H1 (cell line): ENCODE measurements around the gene CGB7. TPM values are rescaled to one million over a fixed set of nuclear protein-coding genes. Genes with fewer than 3 reads are reported as not detected.
A peak's percentile ranks its signal among the peaks of the same experiment; 100 is the strongest.

Experiments
- BACH1 ChIP-seq: IDR thresholded peaks from 2 replicates; pipeline ENCODE4 v1.6.1; 2012; ENCODE audit warnings: low read length, improper control_type of control experiment
- CBX8 ChIP-seq: fragments of 300-800, 300-1000 bp; sonication (generic); IDR thresholded peaks from 2 replicates; pipeline ENCODE4 v1.7.1; 2016; ENCODE audit warnings: low read depth, low read length, borderline replicate concordance
- CHD1 ChIP-seq: IDR thresholded peaks from 2 replicates; pipeline ENCODE4 v1.6.1; 2012; ENCODE audit warnings: low read depth, low read length, improper control_type of control experiment
- CHD2 ChIP-seq: IDR thresholded peaks from 2 replicates; pipeline ENCODE4 v1.6.1; 2012; ENCODE audit warnings: low read length, improper control_type of control experiment
- CTBP2 ChIP-seq: IDR thresholded peaks from 2 replicates; pipeline ENCODE4 v1.7.0; 2011; ENCODE audit warnings: borderline replicate concordance, mild to moderate bottlenecking, moderate library complexity, mixed read lengths, low read length; ENCODE audit not compliant: insufficient read depth, insufficient read length
- EGR1 ChIP-seq: IDR thresholded peaks from 2 replicates; pipeline ENCODE4 v1.6.1; 2011; ENCODE audit warnings: low read depth, low read length, borderline replicate concordance
- GABPA ChIP-seq: IDR thresholded peaks from 2 replicates; pipeline ENCODE4 v1.6.1; 2011; ENCODE audit warnings: mild to moderate bottlenecking, low read length, moderate library complexity, borderline replicate concordance; ENCODE audit not compliant: insufficient read depth
- GTF2F1 ChIP-seq: IDR thresholded peaks from 2 replicates; pipeline ENCODE4 v1.6.1; 2012; ENCODE audit warnings: low read depth, low read length, improper control_type of control experiment, borderline replicate concordance
- KDM4A ChIP-seq: IDR thresholded peaks from one replicate; pipeline ENCODE4 v1.7.1; 2012; ENCODE audit warnings: low read depth, mild to moderate bottlenecking, moderate library complexity, low read length, inconsistent platforms; ENCODE audit not compliant: severe bottlenecking
- NANOG ChIP-seq: IDR thresholded peaks from 2 replicates; pipeline ENCODE4 v1.6.1; 2011; ENCODE audit warnings: low read length, low read depth, mild to moderate bottlenecking, inconsistent platforms; ENCODE audit not compliant: insufficient read depth, poor library complexity, severe bottlenecking
- PHF8 ChIP-seq: fragments of 200-600 bp; sonication (generic); conservative IDR thresholded peaks from 2 replicates; pipeline ENCODE4 v1.7.1; 2012; ENCODE audit warnings: low read depth, mild to moderate bottlenecking, inconsistent platforms, low read length, moderate library complexity
- POLR2AphosphoS5 ChIP-seq: IDR thresholded peaks from 2 replicates; pipeline ENCODE4 v1.6.1; 2011; ENCODE audit warnings: low read depth, low read length
- RBBP5 ChIP-seq: IDR thresholded peaks from 2 replicates; pipeline ENCODE4 v1.7.1; 2012; ENCODE audit warnings: low read depth, mild to moderate bottlenecking, inconsistent platforms, low read length, moderate library complexity, borderline replicate concordance
- SIX5 ChIP-seq: IDR thresholded peaks from 2 replicates; pipeline ENCODE4 v1.6.1; 2011; ENCODE audit warnings: mild to moderate bottlenecking, low read depth, low read length
- SUZ12 ChIP-seq: fragments of 200-600 bp; sonication (generic); IDR thresholded peaks from 2 replicates; pipeline ENCODE4 v1.6.1; 2012; ENCODE audit warnings: mild to moderate bottlenecking, inconsistent platforms, low read length, moderate library complexity, mixed read lengths
- TAF1 ChIP-seq: IDR thresholded peaks from 2 replicates; pipeline ENCODE4 v1.6.1; 2011; ENCODE audit warnings: mild to moderate bottlenecking, low read depth, low read length
- TBP ChIP-seq: IDR thresholded peaks from 2 replicates; pipeline ENCODE4 v1.6.1; 2011; ENCODE audit warnings: low read depth, low read length, improper control_type of control experiment
- polyA plus RNA-seq, 7 experiments: library from polyadenylated mRNA; depleted of rRNA in 3 of 7; stranded (reverse) in 5 of 7; unstranded in 2 of 7; fragments of >200 nt in 5 of 7; fragments of 200-250 nt in 2 of 7; gene quantifications; 1 replicate in 5 of 7; 2 replicates in 1 of 7; 4 replicates in 1 of 7; pipeline versions ENCODE4 v1.2.1 to v1.2.3, GENCODE V29; 2011 to 2013; ENCODE audit warnings: missing spikeins in 2 of 7, mixed read lengths in 2 of 7
- total RNA-seq: library from RNA; stranded (reverse); fragmentation: NEBNext Ultra II Directional; extraction: Animal tissue kit (Norgen Biotek cat#: 25700); gene quantifications from 2 replicates; pipeline ENCODE4 v1.2.1, GENCODE V29; 2021
- TF ChIP-seq, protein P1 (sequence below): IDR thresholded peaks from 2 replicates; pipeline ENCODE4 v1.6.1; 2012; ENCODE audit warnings: low read length, inconsistent platforms
- TF ChIP-seq, protein P2 (sequence below): IDR thresholded peaks from 2 replicates; pipeline ENCODE4 v1.6.1; 2011; ENCODE audit warnings: low read length, improper control_type of control experiment
- TF ChIP-seq, protein P3 (sequence below): IDR thresholded peaks from 2 replicates; pipeline ENCODE4 v1.6.1; 2012; ENCODE audit warnings: inconsistent platforms

Gene CGB7
- total and polyA plus RNA-seq, 2 of the 8 experiments (the other 6 are each of a cell fraction or from before 2014, with no cell fraction given) = 1.2 to 2.2 TPM

DNA sequence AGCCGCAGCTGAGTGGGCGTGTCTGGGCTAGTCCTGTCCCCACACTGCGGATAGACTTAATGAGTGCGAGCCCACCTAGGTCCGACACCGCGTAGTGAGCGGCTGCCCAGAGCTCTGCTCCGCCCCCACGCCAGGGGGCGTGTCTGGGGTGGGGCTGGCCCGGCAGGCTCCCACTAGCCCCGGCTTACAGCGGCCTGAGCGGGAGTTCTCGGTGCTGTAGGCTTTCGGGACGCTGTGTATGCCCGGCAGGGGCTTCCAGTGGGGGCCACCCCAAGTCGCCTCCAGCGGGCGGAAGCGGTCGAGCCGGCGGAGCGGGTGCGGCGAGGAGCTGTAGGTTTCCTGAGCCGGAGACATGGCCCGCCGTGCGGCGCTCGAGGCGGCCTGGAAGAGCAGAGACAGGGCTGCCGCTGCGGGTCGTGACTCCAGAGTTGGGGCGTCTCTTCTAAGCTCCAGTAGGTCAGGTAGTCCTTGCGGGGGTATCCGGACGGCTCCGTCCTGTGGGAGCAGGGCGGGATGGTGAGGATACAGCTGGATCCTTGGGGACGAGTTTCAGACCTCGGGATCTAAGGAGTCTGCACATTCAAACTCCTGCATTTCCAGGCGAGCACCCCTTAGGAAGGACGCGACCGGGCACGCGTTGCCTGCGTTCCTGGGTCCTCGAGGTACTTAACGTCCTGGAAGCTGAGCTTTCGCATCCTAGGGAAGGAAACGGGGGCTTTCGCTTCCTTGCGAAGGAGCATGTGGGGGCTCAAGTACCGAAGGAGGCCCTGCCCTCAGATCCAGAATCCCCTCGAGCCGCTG lies 1.2 kb downstream of the CGB7 start (continued):
- TF ChIP-seq, protein P1, sequence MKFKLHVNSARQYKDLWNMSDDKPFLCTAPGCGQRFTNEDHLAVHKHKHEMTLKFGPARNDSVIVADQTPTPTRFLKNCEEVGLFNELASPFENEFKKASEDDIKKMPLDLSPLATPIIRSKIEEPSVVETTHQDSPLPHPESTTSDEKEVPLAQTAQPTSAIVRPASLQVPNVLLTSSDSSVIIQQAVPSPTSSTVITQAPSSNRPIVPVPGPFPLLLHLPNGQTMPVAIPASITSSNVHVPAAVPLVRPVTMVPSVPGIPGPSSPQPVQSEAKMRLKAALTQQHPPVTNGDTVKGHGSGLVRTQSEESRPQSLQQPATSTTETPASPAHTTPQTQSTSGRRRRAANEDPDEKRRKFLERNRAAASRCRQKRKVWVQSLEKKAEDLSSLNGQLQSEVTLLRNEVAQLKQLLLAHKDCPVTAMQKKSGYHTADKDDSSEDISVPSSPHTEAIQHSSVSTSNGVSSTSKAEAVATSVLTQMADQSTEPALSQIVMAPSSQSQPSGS = no peak
- TF ChIP-seq, protein P2, sequence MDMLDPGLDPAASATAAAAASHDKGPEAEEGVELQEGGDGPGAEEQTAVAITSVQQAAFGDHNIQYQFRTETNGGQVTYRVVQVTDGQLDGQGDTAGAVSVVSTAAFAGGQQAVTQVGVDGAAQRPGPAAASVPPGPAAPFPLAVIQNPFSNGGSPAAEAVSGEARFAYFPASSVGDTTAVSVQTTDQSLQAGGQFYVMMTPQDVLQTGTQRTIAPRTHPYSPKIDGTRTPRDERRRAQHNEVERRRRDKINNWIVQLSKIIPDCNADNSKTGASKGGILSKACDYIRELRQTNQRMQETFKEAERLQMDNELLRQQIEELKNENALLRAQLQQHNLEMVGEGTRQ = no peak
- no peak for TF ChIP-seq SIX5
- TF ChIP-seq, protein P3, sequence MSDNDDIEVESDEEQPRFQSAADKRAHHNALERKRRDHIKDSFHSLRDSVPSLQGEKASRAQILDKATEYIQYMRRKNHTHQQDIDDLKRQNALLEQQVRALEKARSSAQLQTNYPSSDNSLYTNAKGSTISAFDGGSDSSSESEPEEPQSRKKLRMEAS = peak; percentile 80
- TF ChIP-seq SUZ12 = peak; percentile 79; the same call in 1 of the 2 replicates
- no peak for TF ChIP-seq CTBP2
- no peak for TF ChIP-seq CBX8
- TF ChIP-seq PHF8 = no peak
- TF ChIP-seq TBP = no peak
- no peak for TF ChIP-seq RBBP5
- no peak for TF ChIP-seq TAF1
- TF ChIP-seq KDM4A = peak; percentile 70
- no peak for TF ChIP-seq GTF2F1
- no peak for TF ChIP-seq EGR1
- TF ChIP-seq CHD2 = no peak
- TF ChIP-seq POLR2AphosphoS5 = no peak
- TF ChIP-seq NANOG = no peak
- TF ChIP-seq BACH1 = no peak
- no peak for TF ChIP-seq CHD1
- no peak for TF ChIP-seq GABPA
